K562 (cell line): ENCODE data around the gene LHX3. TPM values are rescaled to one million over a fixed set of nuclear protein-coding genes. Genes with fewer than 3 reads are reported as not detected.
A peak's percentile ranks its signal among the peaks of the same experiment; 100 is the strongest.

Source experiments
- ATAC-seq: fragments of 200-7000 bp; cut with Tn5 transposase; 3 replicates; pipeline ENCODE4 v1.9.1; 2020; ENCODE audit warnings: moderate library complexity
- BruUV-seq: library from RNA; stranded (reverse); fragments of 400-500 nt; replicated peaks from 2 replicates; lab custom pipeline; 2021; lab: Mats Ljungman, UMichigan
- CTCF ChIA-PET: fragments of 300-600 bp; formaldehyde crosslinking; extraction: SDS; loops from one replicate; lab custom pipeline; 2021; ENCODE audit warnings: low intra/inter-chr PET ratio; lab: Yijun Ruan, JAX
- POLR2A ChIA-PET: fragments of 300-600, 350-650 bp; sonication (Branson Sonifier 250); formaldehyde crosslinking; extraction: SDS; loops from one replicate; lab custom pipeline; 2021; ENCODE audit warnings: antibody characterized with exemption, inconsistent platforms; lab: Yijun Ruan, JAX
- DNase-seq, 4 experiments: peaks; one replicate each; pipeline versions ENCODE4 v3.0.0 to v3.0.0-alpha.2; 2011 to 2018; ENCODE audit warnings: low spot score in 3 of 4, mixed read lengths in 3 of 4; ENCODE audit errors: extremely low read depth in 1 of 4
- FAIRE-seq: peaks from 2 replicates; lab custom pipeline; 2011; peaks lifted over from hg19 to GRCh38; lab: Jason Lieb, UNC
- H2AFZ ChIP-seq: 2 replicates; pipeline ENCODE4 v1.6.0; 2011; ENCODE audit warnings: low read depth, low read length, control low read depth, inconsistent platforms
- H3K27ac ChIP-seq: fragments of 200-600 bp; 3 replicates; pipeline ENCODE4 v1.8.0; 2011; ENCODE audit warnings: low read depth, mild to moderate bottlenecking, control low read depth, inconsistent platforms, low read length, moderate library complexity, mixed read lengths; ENCODE audit errors: extremely low read depth
- H3K27me3 ChIP-seq, 2 experiments: fragments of 300-600 bp in 1 of 2; 2 replicates in 1 of 2; 3 replicates in 1 of 2; pipeline versions ENCODE4 v1.6.0 to v1.8.0; 2011; ENCODE audit warnings: inconsistent platforms in 2 of 2, low read length in 2 of 2, mild to moderate bottlenecking in 1 of 2, mixed read lengths in 1 of 2, moderate library complexity in 1 of 2; ENCODE audit not compliant: control insufficient read depth in 2 of 2, insufficient read depth in 2 of 2
- H3K36me3 ChIP-seq: fragments of 300-600 bp; 3 replicates; pipeline ENCODE4 v1.8.0; 2011; ENCODE audit warnings: mild to moderate bottlenecking, low read length, inconsistent platforms; ENCODE audit not compliant: control insufficient read depth, insufficient read depth
- H3K4me1 ChIP-seq, 2 experiments: fragments of 200-600 bp in 1 of 2; replicated peaks in 1 of 2; 2 replicates in 1 of 2; 3 replicates in 1 of 2; pipeline versions ENCODE4 v1.5.1 to v1.8.0; 2011; ENCODE audit warnings: inconsistent platforms in 2 of 2, low read length in 2 of 2, mild to moderate bottlenecking in 1 of 2, mixed read lengths in 1 of 2, moderate library complexity in 1 of 2; ENCODE audit not compliant: control insufficient read depth in 2 of 2, insufficient read depth in 2 of 2
- H3K4me2 ChIP-seq: 2 replicates; pipeline ENCODE4 v1.6.1; 2011; ENCODE audit warnings: low read length, control low read depth, inconsistent platforms, mixed read lengths; ENCODE audit not compliant: insufficient read depth
- H3K4me3 ChIP-seq: fragments of 200-600 bp; sonication (generic), shearing (Covaris generic); 2 replicates; pipeline ENCODE4 v1.5.1; 2016; ENCODE audit warnings: control low read depth, inconsistent platforms
- H3K79me2 ChIP-seq: fragments of 200-600 bp; 3 replicates; pipeline ENCODE4 v1.8.0; 2011; ENCODE audit warnings: low read length, inconsistent platforms; ENCODE audit not compliant: control insufficient read depth, insufficient read depth
- H3K9ac ChIP-seq, 2 experiments: 2 replicates each; pipeline versions ENCODE4 v1.6.0 to v1.6.1; 2011; ENCODE audit warnings: low read depth in 2 of 2, low read length in 2 of 2, control low read depth in 1 of 2, inconsistent platforms in 1 of 2, mild to moderate bottlenecking in 1 of 2, mixed read lengths in 1 of 2; ENCODE audit not compliant: insufficient read depth in 1 of 2
- H3K9me1 ChIP-seq: one replicate; pipeline ENCODE4 v1.6.0; 2011; ENCODE audit warnings: inconsistent platforms, mild to moderate bottlenecking, low read length, moderate library complexity; ENCODE audit not compliant: control insufficient read depth, insufficient read depth
- H3K9me3 ChIP-seq: replicated peaks from 2 replicates; pipeline ENCODE4 v1.5.1; 2011; ENCODE audit warnings: low read depth, low read length, inconsistent platforms; ENCODE audit not compliant: control insufficient read depth, insufficient read depth
- H4K20me1 ChIP-seq: replicated peaks from 2 replicates; pipeline ENCODE4 v1.6.1; 2011; ENCODE audit warnings: low read length, inconsistent platforms, mixed read lengths; ENCODE audit not compliant: control insufficient read depth, insufficient read depth
- POLR2G ChIP-seq: fragments of 200-400 bp; formaldehyde crosslinking; IDR thresholded peaks from 2 replicates; pipeline ENCODE4 v1.6.1; 2017; ENCODE audit warnings: low read depth, mild to moderate bottlenecking, antibody characterized with exemption, low read length, moderate library complexity
- PREB ChIP-seq: sonication (generic); formaldehyde crosslinking; IDR thresholded peaks from 2 replicates; pipeline ENCODE4 v1.8.1; 2023; ENCODE audit warnings: mild to moderate bottlenecking, missing genetic modification reagents
- ZNF431 ChIP-seq: sonication (generic); formaldehyde crosslinking; IDR thresholded peaks from 2 replicates; pipeline ENCODE4 v1.8.0; 2022; ENCODE audit warnings: mild to moderate bottlenecking, missing genetic modification reagents
- ZNF778 ChIP-seq: fragments of 450-650 bp; formaldehyde crosslinking; IDR thresholded peaks from 2 replicates; pipeline ENCODE4 v1.4.0; 2020; ENCODE audit warnings: mild to moderate bottlenecking, moderate library complexity
- WGBS: fragments of 100-300 bp; shearing (Covaris generic); methylation state at CpG from one replicate; pipeline ENCODE4 v1.1.6; 2016; ENCODE audit warnings: low coverage, mixed read lengths; ENCODE audit not compliant: insufficient coverage; ENCODE audit errors: missing lambda C conversion rate; 5-methylcytosine and 5-hydroxymethylcytosine counted together
- in situ Hi-C: fragments of 300-500 bp; cut with MboI; formaldehyde crosslinking; loops from 4 replicates; pipeline ENCODE4 v1.15.0; 2018; ENCODE audit warnings: inconsistent platforms, mixed read lengths
- intact Hi-C: fragments of 100-400 bp; cut with micrococcal nuclease; formaldehyde crosslinking; loops from 2 replicates; pipeline ENCODE4 v1.14.2; 2022
- polyA plus RNA-seq, 8 experiments: library from polyadenylated mRNA; depleted of rRNA in 4 of 8; stranded (reverse) in 5 of 8; unstranded in 3 of 8; fragments of >200 nt; fragmentation: Nextera tagmentation in 2 of 8; fragmentation: Illumina TruSeq in 1 of 8; extraction: Ambion mirVana in 2 of 8; extraction: Trizol in 1 of 8; gene quantifications; 2 replicates each; pipeline versions ENCODE4 v1.2.1 to v1.2.3, GENCODE V29; 2011 to 2014; ENCODE audit warnings: inconsistent platforms in 1 of 8, missing spikeins in 1 of 8
- total RNA-seq, 7 experiments: library from RNA; depleted of rRNA in 6 of 7; stranded (reverse); fragments of >200 nt in 6 of 7; fragmentation: Illumina TruSeq in 2 of 7; extraction: Trizol in 2 of 7; gene quantifications; 2 replicates each; pipeline versions ENCODE4 v1.2.1 to v1.2.3, GENCODE V29; 2011 to 2021; ENCODE audit warnings: low replicate concordance in 1 of 7

Gene LHX3
- total and polyA plus RNA-seq, 9 of the 15 experiments (the other 6 are each of a cell fraction or from before 2014, with no cell fraction given), result 0.09 TPM; not detected in 8

GRCh38 chr9:136211441-136212344 lies 6.8 kb upstream of the LHX3 start:
- FAIRE-seq (no peak), ATAC-seq (no peak), DNase-seq (no peak)
- TF ChIP-seq PREB, result no peak
- TF ChIP-seq POLR2G, result peak; percentile 57; the same call in 1 of the 2 replicates
- TF ChIP-seq ZNF431 (CRISPR knock-in tag), result no peak
- TF ChIP-seq ZNF778, result no peak
- H3K4me3 ChIP-seq, result no peak overlapping the region
- no peaks in the 10 kb centered on the region for H3K27me3 ChIP-seq
- BruUV-seq, result no TSS peak
- H3K79me2 ChIP-seq, result no peaks in the 10 kb centered on the region
- peaks cover 11% of the 10 kb centered on the region for H4K20me1 ChIP-seq
- no peak overlapping the region for H3K9ac ChIP-seq
- in situ Hi-C loops (no loop called here), intact Hi-C loops (no loop called here)
- peaks cover 26 to 48% of the 10 kb centered on the region in 2 experiments for H3K4me1 ChIP-seq
- no peak overlapping the region for H3K4me2 ChIP-seq
- H3K27ac ChIP-seq, result no peak overlapping the region
- ChIA-PET CTCF (no interaction called here), POLR2A (interaction anchor here (0.7 to 1.8 kb wide), 2 partner anchors 8 to 36 kb away, joined by 3 to 6 read pairs; no protein-coding TSS in a partner anchor)
- WGBS, result 93% methylated on average over 32 of the region's 35 CpGs
- H3K9me3 ChIP-seq, result no peaks in the 10 kb centered on the region
- H2AFZ ChIP-seq, result no peak overlapping the region
- peaks cover 89% of the 10 kb centered on the region; the same call in 2 of the 3 replicates for H3K36me3 ChIP-seq
- no peaks in the 10 kb centered on the region for H3K9me1 ChIP-seq
